ENCODE measurements around the gene TBX21.

The TBX21 gene

DNA sequence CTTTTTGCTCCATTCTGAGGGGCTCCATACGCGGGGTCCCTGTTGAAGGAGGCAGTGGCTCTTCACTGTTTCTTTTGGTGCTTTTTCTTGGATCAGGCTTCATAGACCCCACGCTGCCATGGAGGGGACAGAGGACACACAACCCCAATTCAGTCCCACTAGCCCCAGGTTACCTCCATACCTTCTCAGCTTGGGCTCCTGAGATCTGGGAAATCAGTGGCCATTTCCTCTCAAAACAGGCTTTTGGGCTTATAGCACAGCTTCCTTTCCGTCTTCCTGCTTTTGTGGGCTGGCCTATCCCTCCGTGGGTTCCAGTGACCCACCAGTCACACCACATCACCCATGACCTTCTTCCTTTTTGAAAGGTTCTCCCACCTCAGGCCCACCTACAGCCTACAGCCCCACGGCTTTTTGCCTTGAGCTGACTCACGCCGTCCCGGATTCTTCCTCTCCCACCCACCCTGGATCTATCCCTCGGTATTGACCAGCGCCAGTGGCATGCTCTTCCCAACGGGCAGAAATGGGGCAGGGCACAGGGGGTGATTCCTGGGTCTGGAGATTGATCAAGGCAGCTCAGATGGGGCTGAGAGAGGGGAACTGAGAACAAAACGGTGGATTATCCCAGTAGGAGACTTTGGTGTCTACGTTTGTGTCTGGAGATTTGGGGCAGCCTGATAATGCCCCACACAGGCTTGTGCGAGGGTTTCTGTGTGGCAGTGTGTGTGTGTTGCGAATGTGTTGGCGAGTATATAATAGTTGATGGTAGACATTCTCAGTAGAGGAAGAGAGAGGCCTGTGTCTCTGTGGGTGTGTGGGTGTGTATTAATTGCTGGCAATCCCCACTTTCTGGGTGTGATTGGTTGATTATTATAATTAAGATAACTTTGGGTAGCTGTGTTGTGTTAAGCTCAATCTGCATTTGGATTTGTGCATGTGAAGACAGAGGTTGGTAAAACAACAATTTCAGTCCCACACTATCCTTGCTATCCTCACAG, 3.8 kb downstream of the TBX21 start:
- TF ChIP-seq CEBPB (IDR thresholded peaks at IDR 0.05) (no peak), FOXM1 (IDR thresholded peaks at IDR 0.05; ENCODE audit: borderline replicate concordance, low read depth) (no peak), NFIC (IDR thresholded peaks at IDR 0.05) (no peak), TAF1 (IDR thresholded peaks at IDR 0.05; ENCODE audit: low read depth) (no peak), CREB1 (IDR thresholded peaks at IDR 0.05; ENCODE audit: low read depth) (no peak), TEAD4 (IDR thresholded peaks at IDR 0.05) (no peak), REST (IDR thresholded peaks at IDR 0.05; ENCODE audit: low read depth) (no peak), MAX (IDR thresholded peaks at IDR 0.05) (no peak), EGR1 (IDR thresholded peaks at IDR 0.05) (no peak), EP300 (IDR thresholded peaks at IDR 0.05; ENCODE audit: borderline replicate concordance) (no peak), RAD21 (IDR thresholded peaks at IDR 0.05; ENCODE audit: low read depth) (no peak), ZBTB7A (IDR thresholded peaks at IDR 0.05; ENCODE audit: low read depth) (no peak), TCF12 (IDR thresholded peaks at IDR 0.05; ENCODE audit: low read depth) (no peak), YY1 (IDR thresholded peaks at IDR 0.05; ENCODE audit: low read depth) (no peak)
- TF ChIP-seq, protein P1, sequence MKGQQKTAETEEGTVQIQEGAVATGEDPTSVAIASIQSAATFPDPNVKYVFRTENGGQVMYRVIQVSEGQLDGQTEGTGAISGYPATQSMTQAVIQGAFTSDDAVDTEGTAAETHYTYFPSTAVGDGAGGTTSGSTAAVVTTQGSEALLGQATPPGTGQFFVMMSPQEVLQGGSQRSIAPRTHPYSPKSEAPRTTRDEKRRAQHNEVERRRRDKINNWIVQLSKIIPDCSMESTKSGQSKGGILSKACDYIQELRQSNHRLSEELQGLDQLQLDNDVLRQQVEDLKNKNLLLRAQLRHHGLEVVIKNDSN (IDR thresholded peaks at IDR 0.05): no peak

DNA sequence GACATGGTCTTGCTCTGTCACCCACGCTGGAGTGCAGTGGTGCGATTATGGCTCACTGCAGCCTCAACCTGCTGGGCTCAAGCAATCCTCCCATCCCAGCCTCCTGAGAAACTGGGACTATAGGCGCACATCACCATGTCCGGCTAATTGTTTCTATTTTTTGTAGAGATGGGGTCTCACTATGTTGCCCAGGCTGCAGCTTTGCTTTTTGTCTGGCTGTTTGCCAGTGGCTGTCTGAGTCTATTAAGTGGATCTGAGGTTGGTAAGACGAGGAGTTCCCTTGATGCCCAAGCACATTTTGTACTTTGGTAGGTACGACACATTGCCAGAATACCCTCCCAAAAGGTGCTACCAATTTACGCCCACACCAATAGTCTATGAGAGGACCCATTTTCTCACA, 5.1 kb downstream of the TBX21 start:
- no peak for TF ChIP-seq ZBTB7A (IDR thresholded peaks at IDR 0.05; ENCODE audit: low read depth)
- no peak for TF ChIP-seq YY1 (IDR thresholded peaks at IDR 0.05; ENCODE audit: low read depth)
- TF ChIP-seq EP300 (IDR thresholded peaks at IDR 0.05; ENCODE audit: borderline replicate concordance): no peak
- TF ChIP-seq, protein P1 (IDR thresholded peaks at IDR 0.05): no peak
- no peak for TF ChIP-seq TCF12 (IDR thresholded peaks at IDR 0.05; ENCODE audit: low read depth)
- no peak for TF ChIP-seq MAX (IDR thresholded peaks at IDR 0.05)
- no peak for TF ChIP-seq NFIC (IDR thresholded peaks at IDR 0.05)
- no peak for TF ChIP-seq RAD21 (IDR thresholded peaks at IDR 0.05; ENCODE audit: low read depth)
- no peak for TF ChIP-seq CEBPB (IDR thresholded peaks at IDR 0.05)
- TF ChIP-seq CREB1 (IDR thresholded peaks at IDR 0.05; ENCODE audit: low read depth): no peak
- TF ChIP-seq TEAD4 (IDR thresholded peaks at IDR 0.05): no peak
- TF ChIP-seq REST (IDR thresholded peaks at IDR 0.05; ENCODE audit: low read depth): no peak
- no peak for TF ChIP-seq FOXM1 (IDR thresholded peaks at IDR 0.05; ENCODE audit: borderline replicate concordance, low read depth)
- TF ChIP-seq EGR1 (IDR thresholded peaks at IDR 0.05): no peak
- no peak for TF ChIP-seq TAF1 (IDR thresholded peaks at IDR 0.05; ENCODE audit: low read depth)

DNA sequence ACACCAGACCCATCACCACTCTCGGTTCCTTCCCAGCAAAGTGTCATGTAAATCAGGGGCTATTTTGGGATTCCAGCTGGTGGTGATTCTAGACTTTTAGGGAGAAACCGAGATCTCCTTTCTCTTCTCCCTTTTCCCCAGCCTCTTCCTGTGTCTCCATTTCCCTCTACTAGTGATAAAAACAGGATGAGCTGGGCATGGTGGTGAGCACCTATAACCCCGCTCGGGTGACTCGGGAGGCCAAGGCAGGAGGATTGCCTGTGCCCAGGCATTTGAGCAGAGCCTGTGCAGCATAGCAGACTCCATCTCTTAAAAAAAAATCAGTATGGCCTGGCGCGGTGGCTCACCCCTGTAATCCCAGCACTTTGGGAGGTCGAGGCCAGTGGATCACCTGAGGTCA, 6.1 kb downstream of the TBX21 start:
- TF ChIP-seq NFIC (IDR thresholded peaks at IDR 0.05) (no peak), EP300 (IDR thresholded peaks at IDR 0.05; ENCODE audit: borderline replicate concordance) (no peak), EGR1 (IDR thresholded peaks at IDR 0.05) (no peak), TEAD4 (IDR thresholded peaks at IDR 0.05) (no peak), YY1 (IDR thresholded peaks at IDR 0.05; ENCODE audit: low read depth) (no peak), RAD21 (IDR thresholded peaks at IDR 0.05; ENCODE audit: low read depth) (no peak), MAX (IDR thresholded peaks at IDR 0.05) (no peak), REST (IDR thresholded peaks at IDR 0.05; ENCODE audit: low read depth) (no peak), CREB1 (IDR thresholded peaks at IDR 0.05; ENCODE audit: low read depth) (no peak), TAF1 (IDR thresholded peaks at IDR 0.05; ENCODE audit: low read depth) (no peak)
- TF ChIP-seq, protein P1 (IDR thresholded peaks at IDR 0.05): no peak
